HCT116 (cell line): ENCODE data around the gene NLRP10. TPM values are rescaled to one million over a fixed set of nuclear protein-coding genes. Genes with fewer than 3 reads are reported as not detected.

Experiments used
- ATAC-seq: fragments of 200-7000 bp; cut with Tn5 transposase; 2 replicates; pipeline ENCODE4 v1.9.1; 2020; ENCODE audit warnings: mild to moderate bottlenecking, moderate library complexity
- BruUV-seq: library from RNA; stranded (reverse); fragments of 400-500 nt; replicated peaks from 2 replicates; lab custom pipeline; 2021; lab: Mats Ljungman, UMichigan
- CTCF ChIA-PET: fragments of 300-600 bp; sonication (Branson Sonifier 250); formaldehyde crosslinking; loops from one replicate; lab custom pipeline; 2021; ENCODE audit warnings: antibody characterized with exemption; lab: Charles Lee
- POLR2A ChIA-PET: fragments of 300-600, 350-600 bp; sonication (Branson Sonifier 250); formaldehyde crosslinking; loops from one replicate; lab custom pipeline; 2021; ENCODE audit warnings: antibody characterized with exemption; lab: Charles Lee
- RAD21 ChIA-PET, 2 experiments: fragments of 300-600 bp; sonication (Branson Sonifier 250); formaldehyde crosslinking; loops; one replicate each; lab custom pipeline; 2023; ENCODE audit warnings: low total read pairs in 2 of 2; ENCODE audit not compliant: uncharacterized antibody in 2 of 2, unreplicated experiment in 2 of 2, low non-redundant PET in 1 of 2; lab: Charles Lee
- DNase-seq: peaks from one replicate; pipeline ENCODE4 v3.0.0-alpha.2; 2010; ENCODE audit warnings: low read depth, low spot score
- H2AFZ ChIP-seq: fragments of 200-600 bp; shearing (Covaris generic), sonication (generic); 2 replicates; pipeline ENCODE4 v1.6.1; 2017; ENCODE audit warnings: low read depth, mixed run types, mixed read lengths, antibody characterized with exemption, low read length; ENCODE audit not compliant: poor library complexity, severe bottlenecking
- H3K27ac ChIP-seq: 2 replicates; pipeline ENCODE4 v1.5.1; 2012; ENCODE audit warnings: low read depth, low read length
- H3K27me3 ChIP-seq: fragments of 200-600 bp; sonication (generic); 2 replicates; pipeline ENCODE4 v1.6.1; 2016; ENCODE audit warnings: mixed run types, low read length, mixed read lengths; ENCODE audit not compliant: insufficient read depth
- H3K36me3 ChIP-seq, 2 experiments: fragments of 200-500 bp in 1 of 2; fragments of 200-600 bp in 1 of 2; sonication (Bioruptor generic) in 1 of 2; sonication (generic) in 1 of 2; 2 replicates each; pipeline versions ENCODE4 v1.5.1 to v1.6.1; 2014 to 2016; ENCODE audit warnings: low read length in 2 of 2, inconsistent platforms in 1 of 2, mixed read lengths in 1 of 2, mixed run types in 1 of 2; ENCODE audit not compliant: insufficient read depth in 2 of 2, control insufficient read depth in 1 of 2
- H3K4me1 ChIP-seq, 2 experiments: fragments of 200-600 bp in 1 of 2; sonication (generic) in 1 of 2; 2 replicates each; pipeline versions ENCODE4 v1.5.1 to v1.6.1; 2012 to 2017; ENCODE audit warnings: low read length in 2 of 2, inconsistent platforms in 1 of 2, mild to moderate bottlenecking in 1 of 2, mixed read lengths in 1 of 2, mixed run types in 1 of 2, moderate library complexity in 1 of 2; ENCODE audit not compliant: insufficient read depth in 2 of 2, control insufficient read depth in 1 of 2
- H3K4me2 ChIP-seq: fragments of 200-600 bp; sonication (generic); 2 replicates; pipeline ENCODE4 v1.6.1; 2017; ENCODE audit warnings: mixed run types, low read length, mixed read lengths
- H3K4me3 ChIP-seq, 2 experiments: fragments of 200-600 bp in 1 of 2; sonication (generic) in 1 of 2; replicated peaks in 1 of 2; 2 replicates each; pipeline ENCODE4 v1.5.1; 2011 to 2016; ENCODE audit warnings: low read length in 2 of 2, control low read depth in 1 of 2, low read depth in 1 of 2, mild to moderate bottlenecking in 1 of 2, mixed read lengths in 1 of 2, mixed run types in 1 of 2
- H3K79me2 ChIP-seq: fragments of 200-600 bp; sonication (generic); 2 replicates; pipeline ENCODE4 v1.6.1; 2017; ENCODE audit warnings: mild to moderate bottlenecking, mixed run types, low read length, moderate library complexity, mixed read lengths; ENCODE audit not compliant: insufficient read depth
- H3K9ac ChIP-seq: fragments of 200-600 bp; sonication (generic); 2 replicates; pipeline ENCODE4 v1.6.1; 2016; ENCODE audit warnings: low read length, mixed read lengths
- H3K9me2 ChIP-seq: fragments of 200-600 bp; sonication (generic), shearing (Covaris generic); 2 replicates; pipeline ENCODE4 v1.6.1; 2017; ENCODE audit warnings: mixed run types, mild to moderate bottlenecking, moderate library complexity; ENCODE audit not compliant: insufficient read depth
- H3K9me3 ChIP-seq, 2 experiments: fragments of 200-500 bp in 1 of 2; fragments of 200-600 bp in 1 of 2; sonication (Bioruptor generic) in 1 of 2; sonication (generic) in 1 of 2; 2 replicates each; pipeline ENCODE4 v1.6.1; 2014 to 2017; ENCODE audit warnings: low read length in 2 of 2, mixed read lengths in 2 of 2, inconsistent platforms in 1 of 2, low read depth in 1 of 2, mild to moderate bottlenecking in 1 of 2, mixed run types in 1 of 2, moderate library complexity in 1 of 2; ENCODE audit not compliant: control insufficient read depth in 1 of 2, insufficient read depth in 1 of 2
- H4K20me1 ChIP-seq: fragments of 200-600 bp; sonication (generic), shearing (Covaris generic); 2 replicates; pipeline ENCODE4 v1.6.1; 2017; ENCODE audit warnings: mixed run types, mild to moderate bottlenecking, moderate library complexity; ENCODE audit not compliant: insufficient read depth
- ATF3 ChIP-seq: IDR thresholded peaks from 2 replicates; pipeline ENCODE4 v1.6.1; 2012
- CBX3 ChIP-seq: IDR thresholded peaks from 2 replicates; pipeline ENCODE4 v1.6.1; 2012; ENCODE audit warnings: low read depth
- CEBPB ChIP-seq: IDR thresholded peaks from 2 replicates; pipeline ENCODE4 v1.6.1; 2012; ENCODE audit warnings: low read depth
- EZH2 ChIP-seq: fragments of 200-600 bp; sonication (generic); IDR thresholded peaks from 2 replicates; pipeline ENCODE4 v1.6.1; 2017; ENCODE audit warnings: antibody characterized with exemption, mixed run types
- EZH2phosphoT487 ChIP-seq: fragments of 200-600 bp; IDR thresholded peaks from 2 replicates; pipeline ENCODE4 v1.6.1; 2018; ENCODE audit warnings: antibody characterized with exemption, borderline replicate concordance
- JUND ChIP-seq: IDR thresholded peaks from 2 replicates; pipeline ENCODE4 v1.6.1; 2012
- POLR2AphosphoS5 ChIP-seq: IDR thresholded peaks from 2 replicates; pipeline ENCODE4 v1.6.1; 2011; ENCODE audit warnings: mild to moderate bottlenecking, low read depth, low read length, moderate library complexity
- RAD21 ChIP-seq: IDR thresholded peaks from 2 replicates; pipeline ENCODE4 v1.6.1; 2012; ENCODE audit warnings: low read depth, mild to moderate bottlenecking
- REST ChIP-seq: IDR thresholded peaks from 2 replicates; pipeline ENCODE4 v1.6.1; 2012; ENCODE audit warnings: low read depth
- SIN3A ChIP-seq: IDR thresholded peaks from 2 replicates; pipeline ENCODE4 v1.6.1; 2012; ENCODE audit warnings: low read depth
- SP1 ChIP-seq: IDR thresholded peaks from 2 replicates; pipeline ENCODE4 v1.6.1; 2012; ENCODE audit warnings: low read depth
- TCF7L2 ChIP-seq: IDR thresholded peaks from 2 replicates; pipeline ENCODE4 v1.7.0; 2011; ENCODE audit warnings: borderline replicate concordance, inconsistent platforms; ENCODE audit not compliant: insufficient read depth, insufficient read length; ENCODE audit errors: extremely low read depth
- ZFX ChIP-seq: fragments of 450-650 bp; IDR thresholded peaks from 2 replicates; pipeline ENCODE4 v1.6.1; 2017
- intact Hi-C: fragments of 100-400 bp; cut with micrococcal nuclease; formaldehyde crosslinking; loops from 2 replicates; pipeline ENCODE4 v1.10.0; 2022
- total RNA-seq: library from RNA; stranded (reverse); gene quantifications from one replicate; pipeline ENCODE4 v1.2.1, GENCODE V29; 2021; ENCODE audit not compliant: unreplicated experiment
- TF ChIP-seq, protein P1 (sequence below): IDR thresholded peaks from 2 replicates; pipeline ENCODE4 v1.6.1; 2012
- TF ChIP-seq, protein P2 (sequence below): IDR thresholded peaks from 2 replicates; pipeline ENCODE4 v1.6.1; 2011; ENCODE audit warnings: mild to moderate bottlenecking, low read length, moderate library complexity; ENCODE audit not compliant: insufficient replicate concordance; ENCODE audit errors: extremely low read depth

Gene NLRP10
- total RNA-seq, 1 experiment from 2014 or later: not detected

DNA sequence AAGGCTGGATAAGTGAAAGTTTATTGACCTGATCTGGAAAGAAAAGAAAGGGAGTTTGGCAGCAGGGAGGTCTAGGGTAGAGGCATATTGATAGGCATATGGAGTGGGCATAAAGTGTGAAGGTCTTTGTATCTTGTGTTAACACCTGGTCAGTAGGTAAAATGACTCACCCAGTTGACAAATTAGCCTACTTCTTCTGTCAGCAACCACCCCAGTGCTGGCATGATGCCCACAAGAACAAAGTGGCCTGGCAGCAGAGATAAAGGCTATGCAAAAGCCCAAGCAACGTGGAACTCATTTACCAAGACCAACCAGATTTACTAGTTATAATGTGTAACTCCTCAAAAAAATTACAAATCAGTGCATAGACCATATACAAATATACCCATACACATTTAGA is 28.6 kb downstream of the NLRP10 start:
- TF ChIP-seq CBX3 (no peak), EZH2phosphoT487 (no peak), JUND (no peak), ZFX (no peak), SP1 (no peak)
- TF ChIP-seq, protein P1, sequence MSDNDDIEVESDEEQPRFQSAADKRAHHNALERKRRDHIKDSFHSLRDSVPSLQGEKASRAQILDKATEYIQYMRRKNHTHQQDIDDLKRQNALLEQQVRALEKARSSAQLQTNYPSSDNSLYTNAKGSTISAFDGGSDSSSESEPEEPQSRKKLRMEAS: no peak
- POLR2A ChIA-PET: no interaction called here
- no peak overlapping the region for H3K4me2 ChIP-seq
- intact Hi-C loops: no loop called here
- DNase-seq (no peak), ATAC-seq (no peak)
- H3K9me3 ChIP-seq: no peaks in the 10 kb centered on the region
- BruUV-seq: no TSS peak
- RAD21 ChIA-PET: no interaction called here
- H3K27me3 ChIP-seq: peaks cover 7% of the 10 kb centered on the region; the same call in 1 of the 2 replicates
- H3K36me3 ChIP-seq: no peaks in the 10 kb centered on the region
- no peaks in the 10 kb centered on the region for H3K4me1 ChIP-seq
- no peaks in the 10 kb centered on the region for H3K9me2 ChIP-seq
- H4K20me1 ChIP-seq: no peaks in the 10 kb centered on the region
- H3K9ac ChIP-seq: no peak overlapping the region
- no peak overlapping the region for H2AFZ ChIP-seq
- H3K27ac ChIP-seq: no peak overlapping the region
- H3K79me2 ChIP-seq: no peaks in the 10 kb centered on the region
- H3K4me3 ChIP-seq: no peak overlapping the region
- CTCF ChIA-PET: no interaction called here

GRCh38 chr11:7931168-7931567 is 34.1 kb downstream of the NLRP10 start, which contains the start of gene OR10A6:
TSS of gene OR10A6 (minus strand) at chr11:7931268. CDS start at chr11:7928662, 2,606 bp downstream.
- H3K36me3 ChIP-seq: no peaks in the 10 kb centered on the region
- intact Hi-C loops: no loop called here
- H3K9ac ChIP-seq: no peak within 1 kb of the TSS
- H3K9me3 ChIP-seq: no peaks in the 10 kb centered on the region
- peaks cover 2% of the 10 kb centered on the region; the same call in 1 of the 2 replicates for H3K27me3 ChIP-seq
- no peak within 1 kb of the TSS for H3K4me2 ChIP-seq
- no TSS peak for BruUV-seq
- ChIA-PET RAD21 (no interaction called here), CTCF (no interaction called here), POLR2A (no interaction called here)
- H3K9me2 ChIP-seq: no peaks in the 10 kb centered on the region
- H3K4me1 ChIP-seq: no peaks in the 10 kb centered on the region
- no peak for DNase-seq
- H3K27ac ChIP-seq: no peak within 1 kb of the TSS
- no peaks in the 10 kb centered on the region for H3K79me2 ChIP-seq
- H3K4me3 ChIP-seq: no peak within 1 kb of the TSS
- H2AFZ ChIP-seq: no peak within 1 kb of the TSS
- no peak for ATAC-seq
- no peaks in the 10 kb centered on the region for H4K20me1 ChIP-seq
- no peak for TF ChIP-seq ATF3
- TF ChIP-seq REST: no peak
- no peak for TF ChIP-seq TCF7L2
- no peak for TF ChIP-seq CEBPB
- TF ChIP-seq POLR2AphosphoS5: no peak
- no peak for TF ChIP-seq ZFX
- TF ChIP-seq SP1: no peak
- no peak for TF ChIP-seq EZH2
- TF ChIP-seq SIN3A: no peak
- TF ChIP-seq, protein P2, sequence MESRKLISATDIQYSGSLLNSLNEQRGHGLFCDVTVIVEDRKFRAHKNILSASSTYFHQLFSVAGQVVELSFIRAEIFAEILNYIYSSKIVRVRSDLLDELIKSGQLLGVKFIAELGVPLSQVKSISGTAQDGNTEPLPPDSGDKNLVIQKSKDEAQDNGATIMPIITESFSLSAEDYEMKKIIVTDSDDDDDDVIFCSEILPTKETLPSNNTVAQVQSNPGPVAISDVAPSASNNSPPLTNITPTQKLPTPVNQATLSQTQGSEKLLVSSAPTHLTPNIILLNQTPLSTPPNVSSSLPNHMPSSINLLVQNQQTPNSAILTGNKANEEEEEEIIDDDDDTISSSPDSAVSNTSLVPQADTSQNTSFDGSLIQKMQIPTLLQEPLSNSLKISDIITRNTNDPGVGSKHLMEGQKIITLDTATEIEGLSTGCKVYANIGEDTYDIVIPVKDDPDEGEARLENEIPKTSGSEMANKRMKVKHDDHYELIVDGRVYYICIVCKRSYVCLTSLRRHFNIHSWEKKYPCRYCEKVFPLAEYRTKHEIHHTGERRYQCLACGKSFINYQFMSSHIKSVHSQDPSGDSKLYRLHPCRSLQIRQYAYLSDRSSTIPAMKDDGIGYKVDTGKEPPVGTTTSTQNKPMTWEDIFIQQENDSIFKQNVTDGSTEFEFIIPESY: no peak
- TF ChIP-seq RAD21: no peak
- TF ChIP-seq, protein P1: no peak
